Gastrocnemius medialis (tissue), 4 donors: ENCODE measurements around the gene NUP43.

Source experiments
- CTCF ChIP-seq, 5 experiments: fragments of 450-650 bp in 3 of 5; fragments of 200-600 bp in 2 of 5; sonication (generic) in 2 of 5; IDR thresholded peaks in 4 of 5; conservative IDR thresholded peaks in 1 of 5; 1 replicate in 4 of 5; 2 replicates in 1 of 5; pipeline ENCODE4 v1.5.1; 2016 to 2019; ENCODE audit warnings: antibody characterized with exemption in 5 of 5, mild to moderate bottlenecking in 3 of 5, moderate library complexity in 3 of 5
- POLR2A ChIP-seq, 2 donors: fragments of 450-650 bp; IDR thresholded peaks; one replicate each; pipeline ENCODE4 v1.6.1; 2017; ENCODE audit warnings: antibody characterized with exemption in 2 of 2, mild to moderate bottlenecking in 2 of 2, moderate library complexity in 2 of 2

GRCh38 chr6:149763866-149764265 is 17.5 kb upstream of the NUP43 start:
- TF ChIP-seq POLR2A (IDR thresholded peaks at IDR 0.05): no peak
- TF ChIP-seq CTCF (IDR thresholded peaks at IDR 0.05 in 4 of 5, conservative IDR thresholded peaks at IDR 0.05 in 1 of 5): no peak
